Mucosa of stomach (tissue), 1 donor: ENCODE data around the gene PDE1C.

Experiments used
- H3K27me3 ChIP-seq: one replicate; pipeline ENCODE4 v1.7.0; 2013; ENCODE audit warnings: mild to moderate bottlenecking, low read length; ENCODE audit not compliant: control insufficient read depth, insufficient read depth
- H3K36me3 ChIP-seq: one replicate; pipeline ENCODE4 v1.7.0; 2013; ENCODE audit warnings: low read length; ENCODE audit not compliant: control insufficient read depth, insufficient read depth
- H3K4me1 ChIP-seq: one replicate; pipeline ENCODE4 v1.7.0; 2013; ENCODE audit warnings: mild to moderate bottlenecking, low read length; ENCODE audit not compliant: control insufficient read depth, insufficient read depth
- H3K4me3 ChIP-seq: one replicate; pipeline ENCODE4 v1.7.0; 2013; ENCODE audit warnings: low read length
- H3K9ac ChIP-seq: one replicate; pipeline ENCODE4 v1.7.0; 2013; ENCODE audit warnings: mild to moderate bottlenecking, low read length, moderate library complexity
- H3K9me3 ChIP-seq: one replicate; pipeline ENCODE4 v1.7.0; 2013; ENCODE audit warnings: mild to moderate bottlenecking, low read length, moderate library complexity; ENCODE audit not compliant: control insufficient read depth
- donor health status: Pancreatic carcinoma.

Gene PDE1C

GRCh38 chr7:31925753-31926454 is 144.3 kb downstream of the PDE1C start:
- Histone ChIP-seq H3K4me1 (no peaks in the 10 kb centered on the region), H3K9ac (no peak overlapping the region), H3K4me3 (no peak overlapping the region), H3K36me3 (no peaks in the 10 kb centered on the region), H3K9me3 (no peaks in the 10 kb centered on the region), H3K27me3 (no peaks in the 10 kb centered on the region)

- Histone ChIP-seq H3K4me3 (no peak overlapping the region), H3K4me1 (no peaks in the 10 kb centered on the region), H3K9ac (no peak overlapping the region), H3K27me3 (no peaks in the 10 kb centered on the region), H3K9me3 (no peaks in the 10 kb centered on the region), H3K36me3 (no peaks in the 10 kb centered on the region)
These were observed 146.0 kb downstream of the PDE1C start for GRCh38 chr7:31924251-31924650.

GRCh38 chr7:31922848-31923247 is 147.4 kb downstream of the PDE1C start:
- H3K9me3 ChIP-seq: no peaks in the 10 kb centered on the region

GRCh38 chr7:31921047-31921446 is 149.2 kb downstream of the PDE1C start:
- Histone ChIP-seq H3K9me3 (no peaks in the 10 kb centered on the region), H3K4me1 (peaks cover 6% of the 10 kb centered on the region), H3K36me3 (no peaks in the 10 kb centered on the region), H3K27me3 (no peaks in the 10 kb centered on the region), H3K4me3 (no peak overlapping the region), H3K9ac (no peak overlapping the region)

More at GRCh38 chr7:31922848-31923247, 147.4 kb downstream of the PDE1C start:
- no peaks in the 10 kb centered on the region for H3K36me3 ChIP-seq
- H3K4me3 ChIP-seq: no peak overlapping the region
- peaks cover 6% of the 10 kb centered on the region for H3K4me1 ChIP-seq
- no peaks in the 10 kb centered on the region for H3K27me3 ChIP-seq
- no peak overlapping the region for H3K9ac ChIP-seq

- Histone ChIP-seq H3K9me3 (no peaks in the 10 kb centered on the region), H3K36me3 (no peaks in the 10 kb centered on the region), H3K9ac (no peak overlapping the region)
These were observed 150.4 kb downstream of the PDE1C start for GRCh38 chr7:31919678-31920369.

GRCh38 chr7:31918706-31919393 is 151.4 kb downstream of the PDE1C start:
- H3K9me3 ChIP-seq: no peaks in the 10 kb centered on the region
- no peak overlapping the region for H3K9ac ChIP-seq
- H3K27me3 ChIP-seq: no peaks in the 10 kb centered on the region
- H3K36me3 ChIP-seq: no peaks in the 10 kb centered on the region
- H3K4me1 ChIP-seq: peaks cover 6% of the 10 kb centered on the region
- no peak overlapping the region for H3K4me3 ChIP-seq

More at GRCh38 chr7:31919678-31920369, 150.4 kb downstream of the PDE1C start:
- Histone ChIP-seq H3K27me3 (no peaks in the 10 kb centered on the region), H3K4me1 (peaks cover 6% of the 10 kb centered on the region), H3K4me3 (no peak overlapping the region)

GRCh38 chr7:31917256-31917655 is 153.0 kb downstream of the PDE1C start:
- peaks cover 6% of the 10 kb centered on the region for H3K4me1 ChIP-seq
- no peaks in the 10 kb centered on the region for H3K9me3 ChIP-seq
- H3K9ac ChIP-seq: no peak overlapping the region
- H3K27me3 ChIP-seq: no peaks in the 10 kb centered on the region
- no peaks in the 10 kb centered on the region for H3K36me3 ChIP-seq
- H3K4me3 ChIP-seq: no peak overlapping the region

GRCh38 chr7:31910191-31910590 is 160.0 kb downstream of the PDE1C start:
- H3K4me1 ChIP-seq: no peaks in the 10 kb centered on the region
- H3K36me3 ChIP-seq: no peaks in the 10 kb centered on the region
- no peaks in the 10 kb centered on the region for H3K27me3 ChIP-seq
- H3K9me3 ChIP-seq: no peaks in the 10 kb centered on the region
- H3K9ac ChIP-seq: no peak overlapping the region
- H3K4me3 ChIP-seq: no peak overlapping the region

- Histone ChIP-seq H3K4me1 (no peaks in the 10 kb centered on the region), H3K27me3 (no peaks in the 10 kb centered on the region), H3K36me3 (no peaks in the 10 kb centered on the region), H3K4me3 (no peak overlapping the region), H3K9ac (no peak overlapping the region), H3K9me3 (no peaks in the 10 kb centered on the region)
These were observed 163.6 kb downstream of the PDE1C start for GRCh38 chr7:31906479-31907171.

- no peaks in the 10 kb centered on the region for H3K9me3 ChIP-seq
- H3K4me1 ChIP-seq: no peaks in the 10 kb centered on the region
- no peaks in the 10 kb centered on the region for H3K27me3 ChIP-seq
- H3K4me3 ChIP-seq: no peak overlapping the region
- H3K9ac ChIP-seq: no peak overlapping the region
- H3K36me3 ChIP-seq: no peaks in the 10 kb centered on the region
These were observed 166.2 kb downstream of the PDE1C start for GRCh38 chr7:31903962-31904361.

GRCh38 chr7:31899356-31899927 is 170.8 kb downstream of the PDE1C start:
- Histone ChIP-seq H3K4me1 (no peaks in the 10 kb centered on the region), H3K9ac (no peak overlapping the region), H3K36me3 (no peaks in the 10 kb centered on the region), H3K9me3 (no peaks in the 10 kb centered on the region), H3K27me3 (no peaks in the 10 kb centered on the region), H3K4me3 (no peak overlapping the region)
